Measurements from ENCODE around the gene GDF3.

- TF ChIP-seq CTCF (IDR thresholded peaks at IDR 0.05; ENCODE audit: insufficient read depth, low read length, poor library complexity, severe bottlenecking) = no peak
- TF ChIP-seq EZH2phosphoT487 (conservative IDR thresholded peaks at IDR 0.05; ENCODE audit: low read length) = no peak
Measured at GRCh38 chr12:7712841-7713442, 17.4 kb upstream of the GDF3 start.
